Natural killer cell (primary cell): ENCODE measurements around the gene STK38. TPM values are rescaled to one million over a fixed set of nuclear protein-coding genes. Genes with fewer than 3 reads are reported as not detected.

Source experiments
- ATAC-seq, 3 donors: fragments of 150-1000 bp in 2 of 3; fragments of 200-7000 bp in 1 of 3; cut with Tn5 transposase; 1 replicate in 1 of 3; 2 replicates in 2 of 3; pipeline ENCODE4 v1.10.0; 2021; ENCODE audit warnings: mild to moderate bottlenecking in 2 of 3, moderate library complexity in 2 of 3
- DNase-seq, 2 donors: peaks; one replicate each; pipeline versions ENCODE4 v3.0.0 to v3.0.0-alpha.2; 2013 to 2021; ENCODE audit warnings: mixed read lengths in 1 of 2
- H3K27ac ChIP-seq: one replicate; pipeline ENCODE4 v1.5.1; 2013; ENCODE audit warnings: mild to moderate bottlenecking, low read length
- H3K27me3 ChIP-seq: one replicate; pipeline ENCODE4 v1.6.1; 2013; ENCODE audit warnings: low read length; ENCODE audit not compliant: control insufficient read depth, insufficient read depth
- H3K36me3 ChIP-seq: one replicate; pipeline ENCODE4 v1.6.1; 2013; ENCODE audit warnings: low read length; ENCODE audit not compliant: control insufficient read depth, insufficient read depth
- H3K4me1 ChIP-seq: one replicate; pipeline ENCODE4 v1.6.1; 2013; ENCODE audit warnings: low read length; ENCODE audit not compliant: control insufficient read depth, insufficient read depth
- H3K4me3 ChIP-seq: one replicate; pipeline ENCODE4 v1.5.1; 2013; ENCODE audit warnings: low read length
- H3K9me3 ChIP-seq: one replicate; pipeline ENCODE4 v1.6.1; 2013; ENCODE audit warnings: low read length; ENCODE audit not compliant: control insufficient read depth, insufficient read depth
- H3K27ac Mint-ChIP-seq, 2 donors: one replicate each; pipeline ENCODE4 v1.8.0; 2022; ENCODE audit warnings: mild to moderate bottlenecking in 2 of 2, mixed read lengths in 2 of 2, moderate library complexity in 1 of 2
- H3K27me3 Mint-ChIP-seq, 2 donors: one replicate each; pipeline ENCODE4 v1.8.0; 2022; ENCODE audit warnings: low read depth in 2 of 2, mixed read lengths in 2 of 2
- H3K36me3 Mint-ChIP-seq: one replicate; pipeline ENCODE4 v1.8.0; 2022; ENCODE audit warnings: mixed read lengths
- H3K4me1 Mint-ChIP-seq, 2 donors: one replicate each; pipeline ENCODE4 v1.8.0; 2022; ENCODE audit warnings: mixed read lengths in 2 of 2
- H3K4me3 Mint-ChIP-seq: one replicate; pipeline ENCODE4 v1.8.0; 2022; ENCODE audit warnings: mild to moderate bottlenecking, moderate library complexity, mixed read lengths
- H3K9me3 Mint-ChIP-seq, 2 donors: one replicate each; pipeline ENCODE4 v1.8.0; 2022; ENCODE audit warnings: mixed read lengths in 2 of 2
- WGBS: methylation state at CpG from one replicate; pipeline ENCODE4 v1.1.7; 2013; ENCODE audit warnings: missing lambda C conversion rate; ENCODE audit not compliant: insufficient coverage; 5-methylcytosine and 5-hydroxymethylcytosine counted together
- intact Hi-C: fragments of 100-400 bp; cut with micrococcal nuclease; formaldehyde crosslinking; loops from one replicate; pipeline ENCODE4 v1.14.2; 2022
- total RNA-seq, 4 donors: library from RNA; stranded (reverse); fragments of 120-200 nt in 1 of 4; gene quantifications; one replicate each; pipeline versions ENCODE4 v1.2.3 to v1.2.4, GENCODE V29; 2013 to 2022
- TF ChIP-seq, protein P1 (sequence below): fragments of 200-600 bp; IDR thresholded peaks from one replicate; pipeline ENCODE4 v1.8.0; 2022; ENCODE audit warnings: antibody characterized with exemption

The STK38 gene
- total RNA-seq, 3 donors from 2014 or later (not counting 1 experiment from before 2014, with no cell fraction given): 105 to 157 (median 126) TPM

DNA sequence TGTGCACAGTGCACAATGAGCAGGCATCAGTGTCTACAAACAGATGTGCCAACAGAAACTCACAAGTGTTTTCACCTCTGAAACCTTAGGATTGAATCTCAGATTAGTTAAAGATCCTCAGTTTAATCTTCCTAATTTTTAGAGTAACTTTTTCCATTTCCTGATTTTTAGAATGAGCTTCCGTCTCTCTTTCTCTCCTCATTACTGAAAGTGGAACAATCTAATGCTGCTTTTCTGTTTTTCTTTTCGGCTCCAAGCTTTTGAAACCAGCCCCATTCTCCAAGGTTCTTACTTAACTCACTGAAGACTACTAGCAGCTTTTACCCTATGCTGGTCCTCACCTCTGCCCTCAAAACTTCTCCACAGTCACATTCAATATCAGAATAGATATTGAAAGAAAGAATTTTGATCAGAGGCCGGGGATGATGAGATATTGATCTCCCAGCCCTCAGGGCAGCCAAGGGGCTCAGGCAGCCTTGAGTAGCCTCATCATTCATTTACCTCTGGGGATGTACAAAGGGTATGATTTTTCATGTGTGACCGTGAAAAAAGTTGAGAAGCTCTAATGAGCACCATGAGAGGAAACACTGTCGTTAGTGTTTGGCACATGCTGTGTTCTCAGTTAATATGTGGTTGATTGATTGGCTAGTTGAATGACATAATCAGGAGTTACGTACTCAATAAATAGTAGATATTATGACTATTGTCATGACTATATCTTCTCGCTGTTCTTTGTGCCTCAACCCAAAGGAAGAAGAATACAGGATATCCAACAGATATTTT lies 11.9 kb upstream of the STK38 start:
- DNase-seq (no peak), ATAC-seq (no peak)
- Mint-ChIP-seq H3K27ac (no peak overlapping the region), H3K27me3 (peaks cover 7 to 11% of the 10 kb centered on the region in 2 donors), H3K4me1 (peaks cover 10 to 13% of the 10 kb centered on the region in 2 donors), H3K36me3 (no peaks in the 10 kb centered on the region), H3K9me3 (no peaks in the 10 kb centered on the region), H3K4me3 (no peak overlapping the region)
- intact Hi-C loops: no loop called here
- TF ChIP-seq, protein P1, sequence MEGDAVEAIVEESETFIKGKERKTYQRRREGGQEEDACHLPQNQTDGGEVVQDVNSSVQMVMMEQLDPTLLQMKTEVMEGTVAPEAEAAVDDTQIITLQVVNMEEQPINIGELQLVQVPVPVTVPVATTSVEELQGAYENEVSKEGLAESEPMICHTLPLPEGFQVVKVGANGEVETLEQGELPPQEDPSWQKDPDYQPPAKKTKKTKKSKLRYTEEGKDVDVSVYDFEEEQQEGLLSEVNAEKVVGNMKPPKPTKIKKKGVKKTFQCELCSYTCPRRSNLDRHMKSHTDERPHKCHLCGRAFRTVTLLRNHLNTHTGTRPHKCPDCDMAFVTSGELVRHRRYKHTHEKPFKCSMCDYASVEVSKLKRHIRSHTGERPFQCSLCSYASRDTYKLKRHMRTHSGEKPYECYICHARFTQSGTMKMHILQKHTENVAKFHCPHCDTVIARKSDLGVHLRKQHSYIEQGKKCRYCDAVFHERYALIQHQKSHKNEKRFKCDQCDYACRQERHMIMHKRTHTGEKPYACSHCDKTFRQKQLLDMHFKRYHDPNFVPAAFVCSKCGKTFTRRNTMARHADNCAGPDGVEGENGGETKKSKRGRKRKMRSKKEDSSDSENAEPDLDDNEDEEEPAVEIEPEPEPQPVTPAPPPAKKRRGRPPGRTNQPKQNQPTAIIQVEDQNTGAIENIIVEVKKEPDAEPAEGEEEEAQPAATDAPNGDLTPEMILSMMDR: no peak
- no peak overlapping the region for H3K27ac ChIP-seq
- WGBS: 79% methylated on average over 6 of the region's 7 CpGs
- no peaks in the 10 kb centered on the region for H3K9me3 ChIP-seq
- no peak overlapping the region for H3K4me3 ChIP-seq
- H3K36me3 ChIP-seq: no peaks in the 10 kb centered on the region
- no peaks in the 10 kb centered on the region for H3K4me1 ChIP-seq
- no peaks in the 10 kb centered on the region for H3K27me3 ChIP-seq

DNA sequence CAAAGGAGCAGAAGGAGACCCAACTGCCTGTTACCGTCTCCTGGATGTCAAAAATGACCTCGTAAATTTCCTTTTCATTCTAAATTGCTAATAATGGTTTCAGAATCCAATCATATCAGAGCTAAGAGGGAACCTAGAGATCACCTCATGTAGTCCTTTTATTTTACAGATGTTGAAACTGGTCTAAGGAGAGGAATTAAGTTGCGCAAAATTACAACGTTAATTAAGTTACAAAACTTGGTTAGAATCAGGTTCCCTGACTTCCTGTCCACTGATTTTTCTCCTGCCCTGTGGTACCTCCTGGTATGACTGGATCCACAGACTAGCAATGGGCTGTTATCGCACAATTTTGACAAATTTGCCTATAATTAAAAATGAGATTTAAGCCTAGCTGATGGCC lies 9.0 kb upstream of the STK38 start:
- Mint-ChIP-seq H3K4me1 (peaks cover 10 to 13% of the 10 kb centered on the region in 2 donors), H3K9me3 (no peaks in the 10 kb centered on the region), H3K4me3 (no peak overlapping the region), H3K27me3 (peaks cover 0 to 6% of the 10 kb centered on the region in 2 donors), H3K27ac (no peak overlapping the region), H3K36me3 (no peaks in the 10 kb centered on the region)
- no peaks in the 10 kb centered on the region for H3K4me1 ChIP-seq
- DNase-seq (no peak), ATAC-seq (no peak)
- TF ChIP-seq, protein P1: no peak
- no peak overlapping the region for H3K4me3 ChIP-seq
- no peak overlapping the region for H3K27ac ChIP-seq
- no peaks in the 10 kb centered on the region for H3K36me3 ChIP-seq
- 87% methylated on average over 5 of the region's 5 CpGs for WGBS
- H3K27me3 ChIP-seq: no peaks in the 10 kb centered on the region
- H3K9me3 ChIP-seq: no peaks in the 10 kb centered on the region
- intact Hi-C loops: no loop called here

DNA sequence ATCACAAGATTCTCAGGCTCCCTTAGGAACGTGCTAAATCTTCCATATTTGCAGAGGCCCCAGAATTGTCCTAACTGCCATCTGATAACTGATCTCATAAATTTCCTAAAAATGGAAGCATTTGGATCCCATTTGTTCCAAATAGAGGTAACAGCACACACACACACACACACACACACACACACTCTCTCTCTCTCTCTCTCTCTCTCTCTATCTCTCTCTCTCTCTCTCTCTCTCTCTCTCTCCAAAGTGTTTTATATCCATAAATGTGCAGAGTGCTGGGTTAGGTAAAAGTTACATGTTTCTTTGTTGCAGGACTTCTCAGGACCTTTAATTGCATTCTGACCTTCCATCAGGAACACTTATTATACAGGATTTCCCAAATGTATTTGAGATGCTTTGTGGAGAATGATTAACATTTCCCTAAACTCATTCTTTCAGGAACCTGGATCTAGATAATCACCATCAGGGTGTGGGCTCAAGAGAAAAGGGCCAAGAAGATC lies 8.5 kb upstream of the STK38 start:
- Histone ChIP-seq H3K27me3 (no peaks in the 10 kb centered on the region), H3K36me3 (no peaks in the 10 kb centered on the region), H3K27ac (no peak overlapping the region), H3K9me3 (no peaks in the 10 kb centered on the region), H3K4me1 (no peaks in the 10 kb centered on the region), H3K4me3 (no peak overlapping the region)
- intact Hi-C loops: no loop called here
- no peak for ATAC-seq
- H3K27me3 Mint-ChIP-seq: peaks cover 0 to 6% of the 10 kb centered on the region in 2 donors
- no peak overlapping the region for H3K4me3 Mint-ChIP-seq
- no peaks in the 10 kb centered on the region for H3K36me3 Mint-ChIP-seq
- WGBS: 92% methylated on average over 1 of the region's 1 CpG
- TF ChIP-seq, protein P1: no peak
- peaks cover 10 to 11% of the 10 kb centered on the region in 2 donors for H3K4me1 Mint-ChIP-seq
- H3K27ac Mint-ChIP-seq: no peak overlapping the region
- H3K9me3 Mint-ChIP-seq: no peaks in the 10 kb centered on the region
- no peak for DNase-seq
